A549 (cell line): ENCODE results near the gene C7orf57. TPM values are rescaled to one million over a fixed set of nuclear protein-coding genes. Genes with fewer than 3 reads are reported as not detected.

Experiments used
- ATAC-seq, 2 experiments: fragments of 200-7000 bp in 1 of 2; fragments of >200 bp in 1 of 2; cut with Nextera tagmentation in 1 of 2; cut with Tn5 transposase in 1 of 2; 3 replicates each; pipeline versions ENCODE4 v1.8.0 to v1.9.1; 2018 to 2020; ENCODE audit warnings: mild to moderate bottlenecking in 1 of 2, moderate library complexity in 1 of 2
- CTCF ChIA-PET: fragments of 300-600 bp; sonication (Branson Sonifier 250); formaldehyde crosslinking; extraction: SDS; loops from one replicate; lab custom pipeline; 2021; ENCODE audit warnings: antibody characterized with exemption, inconsistent platforms; lab: Yijun Ruan, JAX
- POLR2A ChIA-PET: fragments of 350-600 bp; formaldehyde crosslinking; extraction: SDS; loops from one replicate; lab custom pipeline; 2021; ENCODE audit warnings: antibody characterized with exemption, inconsistent platforms; lab: Yijun Ruan, JAX
- DNase-seq, 2 experiments: peaks; one replicate each; pipeline versions ENCODE4 v3.0.0 to v3.0.0-alpha.2; 2011 to 2016; ENCODE audit warnings: low read depth in 1 of 2, low spot score in 1 of 2
- FAIRE-seq: peaks from 2 replicates; lab custom pipeline; 2011; peaks lifted over from hg19 to GRCh38; lab: Jason Lieb, UNC
- H3K27ac ChIP-seq, 2 experiments: fragments of >200 bp; sonication (Bioruptor Twin); formaldehyde crosslinking; 3 replicates each; pipeline ENCODE4 v1.5.1; 2016 to 2017
- H3K4me1 ChIP-seq: fragments of >200 bp; sonication (Bioruptor Twin); formaldehyde crosslinking; 3 replicates; pipeline ENCODE4 v1.6.1; 2016
- H3K4me2 ChIP-seq: fragments of >200 bp; sonication (Bioruptor Twin); formaldehyde crosslinking; 3 replicates; pipeline ENCODE4 v1.6.1; 2016
- H3K4me3 ChIP-seq: fragments of >200 bp; sonication (Bioruptor Twin); formaldehyde crosslinking; 3 replicates; pipeline ENCODE4 v1.5.1; 2016
- H3K9me3 ChIP-seq: fragments of >200 bp; sonication (Bioruptor Twin); formaldehyde crosslinking; 3 replicates; pipeline ENCODE4 v1.6.1; 2016
- ATOH8 ChIP-seq: fragments of 250-450 bp; sonication (Bioruptor Pico); IDR thresholded peaks from 2 replicates; pipeline ENCODE4 v1.5.0; 2020; ENCODE audit warnings: low read depth, mild to moderate bottlenecking, moderate library complexity
- BHLHE40 ChIP-seq: IDR thresholded peaks from 2 replicates; pipeline ENCODE4 v1.6.1; 2012; ENCODE audit warnings: low read depth, low read length, inconsistent platforms
- CEBPB ChIP-seq, 2 experiments: fragments of >200 bp in 1 of 2; sonication (Bioruptor Twin) in 1 of 2; formaldehyde crosslinking in 1 of 2; IDR thresholded peaks; 2 replicates each; pipeline ENCODE4 v1.6.1; 2012 to 2016
- CHD4 ChIP-seq: fragments of 200-600 bp; sonication (generic); IDR thresholded peaks from 2 replicates; pipeline ENCODE4 v1.6.1; 2016; ENCODE audit warnings: antibody characterized with exemption, mild to moderate bottlenecking, borderline replicate concordance
- E2F6 ChIP-seq: IDR thresholded peaks from 2 replicates; pipeline ENCODE4 v1.6.1; 2012; ENCODE audit warnings: low read depth, borderline replicate concordance
- EHF ChIP-seq: fragments of 250-450 bp; sonication (Bioruptor Pico); IDR thresholded peaks from 2 replicates; pipeline ENCODE4 v1.5.0; 2020; ENCODE audit warnings: mild to moderate bottlenecking
- EHMT2 ChIP-seq: fragments of 200-600 bp; sonication (generic); IDR thresholded peaks from 2 replicates; pipeline ENCODE4 v1.6.1; 2016; ENCODE audit warnings: antibody characterized with exemption, low read depth, mild to moderate bottlenecking, moderate library complexity
- EP300 ChIP-seq, 2 experiments: fragments of >200 bp; sonication (Bioruptor Twin); formaldehyde crosslinking; IDR thresholded peaks; 2 replicates in 1 of 2; 3 replicates in 1 of 2; pipeline ENCODE4 v1.6.1; 2016 to 2017
- ESRRA ChIP-seq: fragments of 150-350 bp; IDR thresholded peaks from 2 replicates; pipeline ENCODE4 v1.6.1; 2014; ENCODE audit warnings: mild to moderate bottlenecking, low read length, borderline replicate concordance
- FOSB ChIP-seq: fragments of 250-450 bp; sonication (Bioruptor Pico); IDR thresholded peaks from 2 replicates; pipeline ENCODE4 v1.5.0; 2020; ENCODE audit warnings: mild to moderate bottlenecking, moderate library complexity
- FOSL2 ChIP-seq, 2 experiments: fragments of 450-650 bp in 1 of 2; fragments of >200 bp in 1 of 2; sonication (Bioruptor Twin) in 1 of 2; formaldehyde crosslinking; IDR thresholded peaks; 2 replicates each; pipeline versions ENCODE4 v1.5.0 to v1.6.1; 2016 to 2020; ENCODE audit warnings: mild to moderate bottlenecking in 1 of 2, moderate library complexity in 1 of 2
- FOXS1 ChIP-seq: fragments of 250-450 bp; sonication (Bioruptor Pico); IDR thresholded peaks from 2 replicates; pipeline ENCODE4 v1.5.0; 2020; ENCODE audit warnings: mild to moderate bottlenecking, moderate library complexity
- GATA3 ChIP-seq: IDR thresholded peaks from 2 replicates; pipeline ENCODE4 v1.6.1; 2012; ENCODE audit warnings: borderline replicate concordance
- HDAC2 ChIP-seq: fragments of 200-600 bp; sonication (generic); IDR thresholded peaks from 2 replicates; pipeline ENCODE4 v1.6.1; 2016
- HES2 ChIP-seq: fragments of >200 bp; sonication (Bioruptor Twin); formaldehyde crosslinking; IDR thresholded peaks from 2 replicates; pipeline ENCODE4 v1.6.1; 2016
- HOXA7 ChIP-seq: fragments of 250-450 bp; sonication (Bioruptor Pico); IDR thresholded peaks from 2 replicates; pipeline ENCODE4 v1.5.0; 2020; ENCODE audit warnings: mild to moderate bottlenecking, moderate library complexity
- HOXB5 ChIP-seq: fragments of 250-450 bp; sonication (Bioruptor Pico); IDR thresholded peaks from 2 replicates; pipeline ENCODE4 v1.5.0; 2020; ENCODE audit warnings: mild to moderate bottlenecking, moderate library complexity
- JUNB ChIP-seq: fragments of >200 bp; sonication (Bioruptor Twin); formaldehyde crosslinking; IDR thresholded peaks from 2 replicates; pipeline ENCODE4 v1.6.1; 2016
- KDM5A ChIP-seq: fragments of 200-600 bp; sonication (generic); IDR thresholded peaks from 2 replicates; pipeline ENCODE4 v1.6.1; 2016; ENCODE audit warnings: antibody characterized with exemption, mild to moderate bottlenecking
- MAFK ChIP-seq: fragments of 450-650 bp; IDR thresholded peaks from 2 replicates; pipeline ENCODE4 v1.6.1; 2014; ENCODE audit not compliant: partially characterized antibody
- MAX ChIP-seq: IDR thresholded peaks from 2 replicates; pipeline ENCODE4 v1.6.1; 2012
- MYC ChIP-seq: IDR thresholded peaks from 2 replicates; pipeline ENCODE4 v1.6.1; 2012; ENCODE audit warnings: mild to moderate bottlenecking, inconsistent platforms, low read length, improper control_type of control experiment, borderline replicate concordance
- NFE2L2 ChIP-seq: fragments of 150-350 bp; conservative IDR thresholded peaks from 2 replicates; pipeline ENCODE4 v1.6.1; 2014; ENCODE audit warnings: low read length
- NR3C1 ChIP-seq: fragments of >200 bp; sonication (Bioruptor Twin); formaldehyde crosslinking; IDR thresholded peaks from 3 replicates; pipeline ENCODE4 v1.6.1; 2017
- POLR2AphosphoS2 ChIP-seq: conservative IDR thresholded peaks from 2 replicates; pipeline ENCODE4 v1.6.1; 2012; ENCODE audit warnings: low read length, improper control_type of control experiment, inconsistent platforms
- RARB ChIP-seq: fragments of 250-450 bp; sonication (Bioruptor Pico); IDR thresholded peaks from 2 replicates; pipeline ENCODE4 v1.8.0; 2021; ENCODE audit warnings: mild to moderate bottlenecking, moderate library complexity
- RFX5 ChIP-seq: fragments of 450-650 bp; IDR thresholded peaks from 2 replicates; pipeline ENCODE4 v1.7.1; 2014; ENCODE audit warnings: antibody characterized with exemption, mild to moderate bottlenecking, moderate library complexity
- RNF2 ChIP-seq: fragments of 200-600 bp; sonication (generic); IDR thresholded peaks from 2 replicates; pipeline ENCODE4 v1.6.1; 2016; ENCODE audit warnings: low read depth, mild to moderate bottlenecking, antibody characterized with exemption, moderate library complexity, borderline replicate concordance
- SMC3 ChIP-seq: fragments of >200 bp; sonication (Bioruptor Twin); formaldehyde crosslinking; IDR thresholded peaks from 3 replicates; pipeline ENCODE4 v1.6.1; 2018; ENCODE audit warnings: inconsistent platforms
- TP53 ChIP-seq: fragments of 250-450 bp; sonication (Bioruptor Pico); IDR thresholded peaks from 2 replicates; pipeline ENCODE4 v1.5.0; 2021; ENCODE audit warnings: mild to moderate bottlenecking, moderate library complexity
- USF2 ChIP-seq: fragments of 450-650 bp; IDR thresholded peaks from 2 replicates; pipeline ENCODE4 v1.6.1; 2014; ENCODE audit warnings: antibody characterized with exemption
- ZC3H11A ChIP-seq: fragments of 450-650 bp; IDR thresholded peaks from 2 replicates; pipeline ENCODE4 v1.6.1; 2014; ENCODE audit warnings: antibody characterized with exemption, mild to moderate bottlenecking
- ZNF302 ChIP-seq: fragments of 250-450 bp; sonication (Bioruptor Pico); IDR thresholded peaks from 2 replicates; pipeline ENCODE4 v1.9.0; 2021; ENCODE audit warnings: inconsistent platforms, mild to moderate bottlenecking, moderate library complexity
- ZSCAN20 ChIP-seq: fragments of 250-450 bp; sonication (Bioruptor Pico); IDR thresholded peaks from 2 replicates; pipeline ENCODE4 v1.8.0; 2022; ENCODE audit warnings: mild to moderate bottlenecking, moderate library complexity
- WGBS: methylation state at CpG from one replicate; pipeline ENCODE4 v1.1.6; 2017; ENCODE audit errors: missing lambda C conversion rate; 5-methylcytosine and 5-hydroxymethylcytosine counted together
- polyA plus RNA-seq, 4 experiments: library from polyadenylated mRNA; depleted of rRNA in 3 of 4; stranded (reverse); fragments of >200 nt; fragmentation: RNase III in 1 of 4; extraction: RNeasy Plus Mini Kit Qiagen cat#74134 plus additional on column Dnase treatment in 1 of 4; gene quantifications; 2 replicates in 3 of 4; 3 replicates in 1 of 4; pipeline ENCODE4 v1.2.3, GENCODE V29; 2011 to 2017

The C7orf57 gene
- polyA plus RNA-seq, 2 of the 4 experiments (the other 2 are of a cell fraction), result 0.05 to 0.09 TPM

- ChIA-PET CTCF (interaction anchor here (1.0 kb wide), 1 partner anchor 60 kb away, joined by 3 read pairs; no protein-coding TSS in a partner anchor), POLR2A (no interaction called here)
- TF ChIP-seq FOSL2 (IDR thresholded peaks at IDR 0.05), result no peak
- no peak for TF ChIP-seq FOSL2 (CRISPR knock-in tag; IDR thresholded peaks at IDR 0.05)
- no peak for TF ChIP-seq NR3C1
- TF ChIP-seq HDAC2, result no peak
- TF ChIP-seq JUNB, result no peak
- TF ChIP-seq GATA3, result no peak
- TF ChIP-seq HOXB5 (CRISPR knock-in tag), result no peak
- TF ChIP-seq RNF2, result no peak
- no peak for TF ChIP-seq ZSCAN20 (CRISPR knock-in tag)
- no peak for TF ChIP-seq KDM5A
- TF ChIP-seq EHF (CRISPR knock-in tag), result no peak
- no peak for TF ChIP-seq NFE2L2
- TF ChIP-seq FOXS1, result no peak
- TF ChIP-seq MYC, result no peak
- no peak for TF ChIP-seq MAFK
- no peak for TF ChIP-seq BHLHE40
- TF ChIP-seq EHMT2, result no peak
- no peak for TF ChIP-seq ATOH8 (CRISPR knock-in tag)
- no peak for TF ChIP-seq CEBPB (IDR thresholded peaks at IDR 0.05)
- TF ChIP-seq POLR2AphosphoS2, result no peak
- no peak for TF ChIP-seq HES2
- no peaks in the 10 kb centered on the region for H3K9me3 ChIP-seq
- 58% methylated on average over 3 of the region's 3 CpGs for WGBS
- H3K4me1 ChIP-seq, result no peaks in the 10 kb centered on the region
- no peak overlapping the region for H3K27ac ChIP-seq
- FAIRE-seq, result no peak
- no peak overlapping the region for H3K4me2 ChIP-seq
- ATAC-seq, result no peak
- no peak for DNase-seq
- no peak overlapping the region for H3K4me3 ChIP-seq
Observed at GRCh38 chr7:48042636-48043035, 7.3 kb downstream of the C7orf57 start.

- ChIA-PET POLR2A (no interaction called here), CTCF (interaction anchor here (1.2 kb wide), 2 partner anchors 9 to 32 kb away, joined by 3 to 4 read pairs; partner anchors contain the start of gene C7orf57)
- DNase-seq (no peak), ATAC-seq (no peak), FAIRE-seq (no peak)
- H3K4me2 ChIP-seq, result no peak overlapping the region
- 58% methylated on average over 9 of the region's 9 CpGs for WGBS
- no peak overlapping the region for H3K4me3 ChIP-seq
- no peak for TF ChIP-seq TP53 (CRISPR knock-in tag)
- TF ChIP-seq SMC3, result no peak
- TF ChIP-seq USF2, result no peak
- TF ChIP-seq CHD4, result no peak
- no peak for TF ChIP-seq CEBPB (IDR thresholded peaks at IDR 0.05)
- TF ChIP-seq FOSB, result no peak
- no peaks in the 10 kb centered on the region for H3K9me3 ChIP-seq
- no peaks in the 10 kb centered on the region for H3K4me1 ChIP-seq
- H3K27ac ChIP-seq, result no peak overlapping the region
Observed at GRCh38 chr7:48045195-48045765, 9.9 kb downstream of the C7orf57 start.

GRCh38 chr7:48046458-48046857 lies 11.1 kb downstream of the C7orf57 start:
- no peaks in the 10 kb centered on the region for H3K4me1 ChIP-seq
- ChIA-PET POLR2A (no interaction called here), CTCF (no interaction called here)
- DNase-seq, result no peak
- FAIRE-seq, result no peak
- H3K4me2 ChIP-seq, result no peak overlapping the region
- ATAC-seq, result no peak
- no peak overlapping the region for H3K27ac ChIP-seq
- 75% methylated on average over 14 of the region's 14 CpGs for WGBS
- no peaks in the 10 kb centered on the region for H3K9me3 ChIP-seq
- no peak overlapping the region for H3K4me3 ChIP-seq
- no peak for TF ChIP-seq NR3C1
- TF ChIP-seq HOXA7 (CRISPR knock-in tag), result no peak
- TF ChIP-seq FOXS1, result no peak
- no peak for TF ChIP-seq BHLHE40
- no peak for TF ChIP-seq CEBPB (IDR thresholded peaks at IDR 0.05)
- no peak for TF ChIP-seq MAX
- no peak for TF ChIP-seq EHMT2
- TF ChIP-seq EP300 (IDR thresholded peaks at IDR 0.05), result no peak
- TF ChIP-seq HOXB5 (CRISPR knock-in tag), result no peak
- no peak for TF ChIP-seq E2F6
- no peak for TF ChIP-seq KDM5A
- TF ChIP-seq ZC3H11A, result no peak
- TF ChIP-seq FOSB, result no peak
- TF ChIP-seq ZNF302 (CRISPR knock-in tag), result no peak
- no peak for TF ChIP-seq ESRRA
- no peak for TF ChIP-seq RARB (CRISPR knock-in tag)
- TF ChIP-seq HES2, result no peak
- TF ChIP-seq RFX5, result no peak
